Measurements from ENCODE around the gene GIGYF2.
A peak's percentile ranks its signal among the peaks of the same experiment; 100 is the strongest.
"Not testable (repeated sequence)": the region's sequence is repeated elsewhere in the genome, so short reads cannot be mapped to it uniquely, and the experiment has no call there.

GIGYF2 gene

GRCh38 chr2:232903989-232904388, 206.9 kb downstream of the GIGYF2 start:
- Histone ChIP-seq H3K27ac (no peak overlapping the region), H3K36me3 (no peaks in the 10 kb centered on the region), H3K9me3 (no peaks in the 10 kb centered on the region), H3K27me3 (peaks cover 0 to 10% of the 10 kb centered on the region in 2 donors), H3K4me3 (no peak overlapping the region), H3K4me1 (no peaks in the 10 kb centered on the region)
- DNase-seq = peak in 1 of 2 donors; percentile 49
- intact Hi-C loops (cut with DNase I; ENCODE audit: low total_unique reads) = no loop called here
- TF ChIP-seq, protein P1, sequence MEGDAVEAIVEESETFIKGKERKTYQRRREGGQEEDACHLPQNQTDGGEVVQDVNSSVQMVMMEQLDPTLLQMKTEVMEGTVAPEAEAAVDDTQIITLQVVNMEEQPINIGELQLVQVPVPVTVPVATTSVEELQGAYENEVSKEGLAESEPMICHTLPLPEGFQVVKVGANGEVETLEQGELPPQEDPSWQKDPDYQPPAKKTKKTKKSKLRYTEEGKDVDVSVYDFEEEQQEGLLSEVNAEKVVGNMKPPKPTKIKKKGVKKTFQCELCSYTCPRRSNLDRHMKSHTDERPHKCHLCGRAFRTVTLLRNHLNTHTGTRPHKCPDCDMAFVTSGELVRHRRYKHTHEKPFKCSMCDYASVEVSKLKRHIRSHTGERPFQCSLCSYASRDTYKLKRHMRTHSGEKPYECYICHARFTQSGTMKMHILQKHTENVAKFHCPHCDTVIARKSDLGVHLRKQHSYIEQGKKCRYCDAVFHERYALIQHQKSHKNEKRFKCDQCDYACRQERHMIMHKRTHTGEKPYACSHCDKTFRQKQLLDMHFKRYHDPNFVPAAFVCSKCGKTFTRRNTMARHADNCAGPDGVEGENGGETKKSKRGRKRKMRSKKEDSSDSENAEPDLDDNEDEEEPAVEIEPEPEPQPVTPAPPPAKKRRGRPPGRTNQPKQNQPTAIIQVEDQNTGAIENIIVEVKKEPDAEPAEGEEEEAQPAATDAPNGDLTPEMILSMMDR (IDR thresholded peaks at IDR 0.05) = no peak

- H3K27me3 ChIP-seq; H3K36me3 ChIP-seq; H3K4me1 ChIP-seq; H3K27ac ChIP-seq; H3K4me3 ChIP-seq; intact Hi-C loops (cut with DNase I; ENCODE audit: low total_unique reads); DNase-seq; H3K9me3 ChIP-seq: not testable (repeated sequence)
These were observed 210.0 kb downstream of the GIGYF2 start for GRCh38 chr2:232906867-232907717.

- H3K9me3 ChIP-seq; H3K36me3 ChIP-seq; H3K4me1 ChIP-seq; intact Hi-C loops (cut with DNase I; ENCODE audit: low total_unique reads); H3K4me3 ChIP-seq; H3K27ac ChIP-seq; H3K27me3 ChIP-seq: not testable (repeated sequence)
- peak in 1 of 2 donors; percentile 41 for DNase-seq
These were observed 210.6 kb downstream of the GIGYF2 start for GRCh38 chr2:232907718-232908085.

- DNase-seq = no peak
- TF ChIP-seq, protein P1 (IDR thresholded peaks at IDR 0.05) = no peak
- H3K4me1 ChIP-seq = no peaks in the 10 kb centered on the region
- H3K4me3 ChIP-seq = no peak overlapping the region
- peaks cover 0 to 5% of the 10 kb centered on the region in 2 donors for H3K27me3 ChIP-seq
- no peaks in the 10 kb centered on the region for H3K36me3 ChIP-seq
- intact Hi-C loops (cut with DNase I; ENCODE audit: low total_unique reads) = no loop called here
- no peak overlapping the region for H3K27ac ChIP-seq
- H3K9me3 ChIP-seq = peaks cover 0 to 9% (median 0%) of the 10 kb centered on the region in 3 donors
These were observed 211.6 kb downstream of the GIGYF2 start for GRCh38 chr2:232908695-232909094.
